Activated naive CD4-positive, alpha-beta T cell (primary cell): ENCODE measurements around the gene LRIG2.

Experiments used
- DNase-seq, 4 experiments: peaks; one replicate each; lab custom pipeline; 2025; lab: John Stamatoyannopoulos, UW

The LRIG2 gene

DNA sequence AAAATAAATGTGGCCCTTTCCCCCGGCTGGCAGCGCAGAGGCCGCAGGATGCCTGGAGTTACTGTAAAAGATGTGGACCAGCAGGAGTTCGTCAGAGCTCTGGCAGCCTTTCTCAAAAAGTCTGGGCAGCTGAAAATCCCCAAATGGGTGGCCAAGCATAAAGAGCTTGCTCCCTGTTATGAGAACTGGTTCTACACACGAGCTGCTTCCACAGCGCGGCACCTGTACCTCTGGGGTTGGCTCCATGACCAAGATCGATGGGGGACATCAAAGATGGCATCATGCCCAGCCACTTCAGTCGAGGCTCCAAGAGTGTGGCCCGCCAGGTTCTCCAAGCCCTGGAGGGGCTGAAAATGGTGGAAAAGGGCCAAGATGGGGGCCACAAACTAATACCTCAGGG is 95.9 kb downstream of the LRIG2 start:
- no peak for DNase-seq

- DNase-seq = no peak
Observed at GRCh38 chr1:113169591-113169990, 96.6 kb downstream of the LRIG2 start.

GRCh38 chr1:113170519-113170918 is 97.5 kb downstream of the LRIG2 start:
- DNase-seq = no peak

DNA sequence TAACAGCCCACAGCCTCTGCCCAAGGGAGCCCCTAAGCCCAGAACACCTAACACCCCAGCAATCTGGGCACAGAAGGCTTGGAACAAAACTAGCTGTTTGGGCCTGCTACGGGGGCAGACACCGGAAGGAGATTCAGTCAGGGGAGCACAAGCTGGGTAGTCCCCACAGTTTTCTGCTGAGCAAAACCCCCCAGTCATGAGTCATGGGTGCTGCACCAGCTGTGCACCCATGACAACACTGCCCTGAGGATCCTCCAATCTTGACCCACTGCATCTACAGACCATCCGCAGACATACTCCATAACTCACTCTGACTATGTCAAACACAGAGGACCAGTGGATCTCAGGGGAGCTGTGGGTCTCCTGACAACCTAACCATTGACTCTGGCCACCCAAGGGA is 105.1 kb downstream of the LRIG2 start:
- DNase-seq = no peak

- DNase-seq = no peak
Observed at GRCh38 chr1:113178522-113178921, 105.5 kb downstream of the LRIG2 start.
